ENCODE measurements around the gene SOWAHA. TPM values are rescaled to one million over a fixed set of nuclear protein-coding genes. Genes with fewer than 3 reads are reported as not detected.

Gene SOWAHA
- total and polyA plus RNA-seq, 2 of the 8 experiments (the other 6 are each of a cell fraction or from before 2014, with no cell fraction given) = 0.09 to 0.11 TPM

- no peak for TF ChIP-seq TEAD4 (IDR thresholded peaks at IDR 0.05; ENCODE audit: low read depth, low read length)
- no peak for TF ChIP-seq SP1 (IDR thresholded peaks at IDR 0.05; ENCODE audit: low read depth, low read length)
- no peak for TF ChIP-seq GABPA (IDR thresholded peaks at IDR 0.05; ENCODE audit: borderline replicate concordance, insufficient read depth, low read length)
- TF ChIP-seq SP2 (IDR thresholded peaks at IDR 0.05; ENCODE audit: low read length) = no peak
Measured at GRCh38 chr5:132774896-132775295, 38.2 kb upstream of the SOWAHA start (continued).
